Erythroblast (primary cell): ENCODE data around the gene WRAP53.

Experiments used
- GATA1 ChIP-seq: IDR thresholded peaks from 2 replicates; pipeline ENCODE4 v1.6.1; 2011; ENCODE audit warnings: low read depth, mild to moderate bottlenecking, control low read depth, low read length, moderate library complexity
- POLR2A ChIP-seq: IDR thresholded peaks from 2 replicates; pipeline ENCODE4 v1.6.1; 2011; ENCODE audit warnings: mild to moderate bottlenecking, low read length

DNA sequence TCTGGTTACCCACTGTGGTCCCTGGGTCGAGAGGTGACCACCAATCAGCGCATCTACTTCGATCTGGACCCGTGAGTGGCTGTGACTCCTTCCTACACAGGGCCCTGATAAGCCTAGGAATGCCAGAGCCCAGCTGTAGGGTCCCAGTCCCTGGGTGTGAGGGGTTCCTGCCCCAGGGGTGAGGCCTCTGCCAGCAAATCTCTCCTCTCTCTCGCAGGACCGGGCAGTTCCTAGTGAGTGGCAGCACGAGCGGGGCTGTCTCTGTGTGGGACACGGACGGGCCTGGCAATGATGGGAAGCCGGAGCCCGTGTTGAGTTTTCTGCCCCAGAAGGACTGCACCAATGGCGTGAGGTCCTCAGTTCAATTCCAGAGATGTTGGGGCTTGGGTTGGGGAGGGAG lies 14.5 kb downstream of the WRAP53 start:
- TF ChIP-seq POLR2A (no peak), GATA1 (no peak)
